Frontal cortex (tissue), 4 donors: ENCODE data around the gene PRSS22. TPM values are rescaled to one million over a fixed set of nuclear protein-coding genes. Genes with fewer than 3 reads are reported as not detected.
A peak's percentile ranks its signal among the peaks of the same experiment; 100 is the strongest.

Source experiments
- DNase-seq, 2 donors: peaks; one replicate each; pipeline ENCODE4 v3.0.0; 2012; ENCODE audit warnings: low spot score in 2 of 2
- FAIRE-seq: peaks from 2 replicates; lab custom pipeline; 2012; peaks lifted over from hg19 to GRCh38; lab: Jason Lieb, UNC
- total RNA-seq: library from RNA; depleted of rRNA; stranded (reverse); fragments of >200 nt; gene quantifications from one replicate; pipeline ENCODE4 v1.2.3, GENCODE V29; 2014
- donor health status: control.
- donor health status: control.
- donor health status: control.

Gene PRSS22
- total RNA-seq, 1 donor from 2014 or later, result not detected

GRCh38 chr16:2853531-2854073, 4.4 kb downstream of the PRSS22 start:
- DNase-seq (no peak), FAIRE-seq (no peak)

DNA sequence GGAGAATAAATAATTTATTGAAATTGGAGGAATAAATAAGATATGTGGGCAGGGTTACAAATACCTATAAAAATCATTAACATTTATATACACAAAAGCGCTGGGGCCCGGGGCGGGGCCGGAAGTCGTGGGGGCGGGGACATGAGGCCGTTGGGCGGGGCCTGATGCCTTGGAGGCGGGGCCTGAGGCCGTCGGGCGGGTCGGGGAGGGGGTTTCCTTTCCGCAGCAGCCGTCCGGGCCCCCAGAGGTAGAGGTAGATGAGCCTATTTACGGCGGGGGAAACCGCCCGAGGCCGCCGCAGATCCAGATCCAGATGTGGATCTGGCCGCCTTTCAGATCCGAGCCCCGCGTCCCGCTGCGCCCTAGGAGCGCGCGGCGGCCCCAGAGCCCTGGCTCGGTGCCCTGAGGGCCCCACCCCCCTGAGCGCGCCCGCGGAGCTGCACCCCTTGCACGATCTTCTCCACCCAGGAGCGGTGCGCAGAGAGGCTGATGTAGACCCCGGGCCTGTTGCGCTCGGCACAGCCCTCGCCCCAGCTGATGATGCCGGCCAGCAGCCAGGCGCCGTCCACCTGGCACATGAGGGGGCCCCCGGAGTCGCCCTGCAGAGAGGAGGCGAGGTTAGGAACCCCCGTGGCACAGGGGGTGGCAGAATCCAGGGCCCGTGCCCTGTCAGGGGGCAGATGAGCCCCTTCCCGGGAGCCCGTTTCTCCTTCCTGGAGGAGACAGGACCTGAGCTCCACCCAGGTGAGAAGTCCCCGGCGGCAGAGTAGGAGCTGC, 5.1 kb downstream of the PRSS22 start:
- no peak for DNase-seq
- FAIRE-seq, result no peak

- FAIRE-seq (no peak), DNase-seq (no peak)
Observed at GRCh38 chr16:2852003-2852730, 5.8 kb downstream of the PRSS22 start.

DNA sequence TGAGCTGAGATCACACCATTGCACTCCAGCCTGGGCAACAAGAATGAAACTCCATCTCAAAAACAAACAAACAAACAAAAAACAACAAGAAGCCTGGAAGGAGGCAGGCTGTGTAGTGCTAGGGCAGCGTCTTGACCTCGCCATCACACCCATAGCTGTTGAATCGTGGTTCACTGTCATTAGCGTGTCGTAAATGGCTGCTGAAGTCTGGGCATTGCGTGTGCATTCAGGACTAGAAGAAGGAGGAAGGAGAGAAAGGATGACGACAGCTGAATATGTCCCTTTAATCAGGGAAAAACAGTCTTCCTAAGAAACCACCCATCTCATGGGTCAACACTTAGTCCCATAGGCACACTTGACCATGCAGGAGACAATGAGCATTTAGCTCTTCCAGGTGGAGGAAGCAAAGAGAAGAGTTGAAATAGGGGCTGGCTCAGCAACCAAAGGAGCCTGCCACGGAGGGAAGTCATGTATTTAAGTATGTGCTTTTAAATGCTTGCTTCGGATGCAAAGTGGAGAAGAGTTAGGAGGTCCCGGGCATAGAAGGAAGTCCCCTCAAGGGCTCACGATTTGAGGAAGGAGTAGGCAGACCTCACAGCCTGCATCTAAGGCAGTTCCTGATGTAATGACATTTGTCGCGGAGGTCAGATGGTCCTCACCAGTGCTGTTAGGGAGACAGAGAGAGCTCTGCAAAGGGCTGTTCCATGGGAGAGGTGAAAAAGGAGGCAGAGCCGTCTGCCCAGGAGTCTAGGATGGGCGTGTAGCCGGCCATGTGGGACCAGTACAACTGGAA, 8.8 kb downstream of the PRSS22 start:
- FAIRE-seq, result no peak
- DNase-seq, result no peak

GRCh38 chr16:2846511-2847310, 11.3 kb downstream of the PRSS22 start:
- FAIRE-seq (no peak), DNase-seq (no peak)

GRCh38 chr16:2845116-2845515, 12.9 kb downstream of the PRSS22 start:
- DNase-seq (no peak), FAIRE-seq (no peak)

- DNase-seq (no peak), FAIRE-seq (no peak)
Observed at GRCh38 chr16:2843526-2843925, 14.4 kb downstream of the PRSS22 start.

DNA sequence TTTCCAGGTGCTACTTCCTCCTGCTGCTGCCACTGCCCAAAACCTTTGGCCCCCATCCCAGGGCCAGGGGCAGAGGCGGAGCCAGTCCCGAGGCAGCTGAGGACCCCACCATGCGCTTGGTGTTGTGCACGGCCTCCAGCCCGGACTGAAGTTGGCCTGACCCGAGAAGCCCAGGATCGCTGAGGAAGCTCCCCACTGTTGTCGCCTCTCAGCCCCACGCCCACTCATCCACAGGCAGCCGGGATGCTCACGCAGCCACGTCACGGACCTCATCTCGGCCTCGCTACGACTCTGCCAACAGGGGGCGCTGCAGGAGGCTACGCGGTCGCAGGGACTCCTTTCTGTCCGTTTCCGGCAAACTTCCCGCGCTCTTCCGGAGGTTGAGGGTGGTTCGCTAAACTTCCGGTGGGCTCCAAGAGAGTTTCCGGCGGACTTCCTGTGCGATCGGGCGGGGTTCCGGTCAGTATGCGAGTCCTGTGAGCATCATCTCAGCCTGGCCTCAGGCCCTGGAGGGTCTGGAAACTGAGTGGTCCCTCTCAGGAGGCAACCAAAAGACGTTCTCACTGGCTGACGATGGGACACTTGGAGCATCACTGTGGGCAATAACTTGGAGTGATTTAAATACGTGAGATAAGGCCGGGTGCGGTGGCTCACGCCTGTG, 15.5 kb downstream of the PRSS22 start:
- FAIRE-seq (no peak), DNase-seq (no peak)

DNA sequence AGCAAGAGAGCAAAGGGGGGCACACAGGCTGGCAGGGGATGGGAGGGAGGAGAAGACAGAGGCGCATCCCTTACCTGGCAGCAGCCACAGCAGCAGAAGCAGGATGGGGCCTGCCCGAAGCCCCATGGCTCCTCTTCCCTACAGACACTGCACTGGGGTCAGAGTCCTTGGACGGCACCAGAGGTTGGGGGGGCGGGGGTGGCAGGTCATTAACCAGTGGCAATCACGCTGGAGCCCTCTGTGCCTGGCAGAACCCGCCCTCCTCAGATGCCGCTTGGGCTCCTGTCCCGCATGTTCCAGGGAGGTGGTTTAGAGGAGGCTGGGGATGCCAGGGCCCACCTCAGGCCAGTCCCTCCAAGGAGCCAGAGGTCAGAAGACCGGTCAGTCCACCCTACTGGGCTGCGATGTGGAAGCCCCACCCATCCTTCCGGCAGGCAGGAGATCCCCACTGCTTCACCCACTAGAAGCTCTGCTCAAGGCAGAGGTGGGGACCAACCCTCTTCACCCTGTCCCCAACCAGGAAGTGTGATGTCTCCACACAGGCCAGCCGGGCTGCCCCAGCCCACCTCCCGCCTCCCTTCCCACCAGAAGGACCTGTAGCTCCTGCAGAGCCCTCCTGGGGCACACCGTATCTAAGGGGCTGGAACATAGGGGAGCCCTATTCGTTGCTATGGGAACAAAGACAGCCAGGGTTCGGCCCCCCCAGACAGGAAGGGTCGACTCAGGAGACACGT, 16.2 kb downstream of the PRSS22 start:
- FAIRE-seq (no peak), DNase-seq (no peak)

DNA sequence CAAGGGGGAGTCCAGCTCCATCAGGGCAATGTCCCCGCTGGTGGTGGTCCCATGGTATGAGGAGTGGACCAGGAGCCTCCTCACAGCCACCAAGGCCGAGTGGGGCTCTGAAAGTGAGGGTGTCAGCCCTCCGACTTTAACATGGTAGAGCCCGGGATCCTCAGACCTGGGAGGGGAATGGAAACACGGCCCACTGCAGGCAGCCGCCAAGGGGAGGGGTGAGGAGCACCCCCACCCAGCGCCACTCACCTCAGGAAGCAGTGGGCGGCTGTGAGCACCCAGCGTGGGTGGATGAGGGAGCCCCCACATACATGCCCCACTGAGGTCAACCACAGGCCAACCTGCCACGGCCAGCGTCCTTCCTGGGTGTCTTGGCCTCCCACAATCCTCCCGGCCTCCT, 17.1 kb downstream of the PRSS22 start:
- FAIRE-seq, result no peak

GRCh38 chr16:2839650-2840450, 18.1 kb downstream of the PRSS22 start:
- DNase-seq (no peak), FAIRE-seq (no peak)

More for the DNA sequence above, 17.1 kb downstream of the PRSS22 start:
- no peak for DNase-seq

- FAIRE-seq, result no peak
- peak; percentile 70 to 89 for DNase-seq
Observed at GRCh38 chr16:2838928-2839327, 19.0 kb downstream of the PRSS22 start.

DNA sequence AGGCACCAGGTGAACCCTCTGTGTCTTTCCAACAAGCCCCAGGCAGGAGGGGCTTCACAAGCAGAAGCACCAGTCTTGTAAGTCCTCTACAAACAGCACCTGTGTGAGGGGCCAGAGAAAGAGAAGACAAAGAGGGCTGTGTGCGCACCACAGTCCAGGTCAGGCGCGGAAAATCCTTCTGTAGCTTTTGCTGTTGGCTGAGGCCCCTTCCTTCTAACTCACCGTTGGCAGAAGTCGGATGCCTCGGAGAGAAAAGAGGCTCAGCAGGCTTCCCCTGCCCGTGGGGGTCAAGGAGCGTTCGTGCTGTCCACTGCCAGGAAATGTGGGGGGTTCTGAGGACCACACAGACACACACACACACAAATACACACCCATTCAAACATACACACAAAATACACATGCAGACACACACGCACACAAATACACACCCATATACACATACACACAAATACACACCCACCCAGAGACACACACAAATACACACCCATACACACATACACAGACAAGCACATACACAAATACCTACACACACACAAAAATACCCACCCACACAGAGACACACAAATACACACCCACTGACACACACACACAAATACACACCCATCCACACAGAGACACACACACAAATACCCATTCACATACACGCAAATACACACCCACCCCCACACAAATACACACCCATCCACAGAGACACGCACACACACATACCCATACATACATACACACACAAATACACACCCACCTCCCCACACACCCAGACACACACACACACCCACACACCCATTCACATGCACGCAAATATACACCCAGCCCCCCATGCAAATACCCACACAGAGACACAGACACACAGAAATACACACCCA, 21.1 kb downstream of the PRSS22 start:
- no peak for DNase-seq
- FAIRE-seq, result no peak

DNA sequence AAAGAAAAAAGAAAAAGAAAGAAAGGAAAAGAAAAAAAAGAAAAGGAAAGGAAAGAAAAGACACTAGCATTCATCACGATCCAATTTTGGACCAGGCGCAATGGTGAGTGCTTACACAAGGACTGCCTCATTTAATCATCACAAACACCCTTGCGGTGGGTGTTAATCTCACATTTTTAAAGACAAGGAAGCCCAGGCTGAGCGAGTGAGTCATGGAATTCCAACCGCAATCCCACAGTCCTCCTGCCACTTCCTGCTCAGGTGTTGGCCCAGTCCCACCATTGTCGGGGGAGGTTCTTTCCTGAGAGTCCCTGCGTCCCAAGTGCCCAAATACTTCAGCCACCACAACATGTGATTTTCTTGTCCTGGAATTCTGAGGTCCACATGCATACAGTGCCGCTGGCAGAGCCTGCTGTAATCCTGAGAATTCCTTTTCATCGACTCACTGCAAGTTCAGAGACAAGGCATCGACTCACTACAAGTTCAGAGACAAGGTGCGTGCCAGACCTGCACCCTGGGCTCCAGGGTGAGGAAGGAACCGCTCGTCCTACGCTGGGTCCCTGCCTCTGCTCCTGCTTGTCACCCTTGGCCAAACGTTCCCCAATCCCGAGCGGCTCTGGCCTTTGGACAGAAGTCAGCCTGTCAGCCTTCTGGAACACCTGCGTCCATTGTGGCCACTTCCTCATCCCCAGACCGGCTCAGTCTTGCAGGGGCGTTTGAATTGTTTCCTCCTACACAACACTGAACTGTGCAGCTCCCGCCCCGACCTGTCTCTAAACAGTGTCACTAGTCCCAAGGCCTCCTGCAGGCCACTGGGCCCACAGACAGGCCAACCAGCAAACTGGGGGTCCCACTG, 22.1 kb downstream of the PRSS22 start:
- DNase-seq, result no peak
- FAIRE-seq, result no peak

DNA sequence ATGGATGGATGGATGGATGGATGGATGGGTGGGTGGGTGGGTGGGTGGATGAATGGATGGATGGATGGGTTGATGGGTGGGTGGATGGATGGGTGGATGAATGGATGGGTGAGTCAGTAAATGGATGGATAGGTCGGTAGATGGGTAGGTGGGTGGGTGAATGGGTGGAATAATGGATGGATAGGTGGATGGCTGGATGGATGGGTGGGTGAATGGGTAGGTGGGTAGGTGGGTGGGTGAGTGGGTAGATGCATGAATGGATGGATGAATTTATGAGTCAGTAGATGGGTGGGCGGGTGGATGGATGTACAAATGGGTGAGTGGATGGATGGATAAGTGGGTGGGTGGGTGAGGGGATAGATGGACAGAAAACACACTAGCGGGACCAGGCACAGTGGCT, 23.0 kb downstream of the PRSS22 start:
- DNase-seq, result no peak
- FAIRE-seq, result no peak

DNA sequence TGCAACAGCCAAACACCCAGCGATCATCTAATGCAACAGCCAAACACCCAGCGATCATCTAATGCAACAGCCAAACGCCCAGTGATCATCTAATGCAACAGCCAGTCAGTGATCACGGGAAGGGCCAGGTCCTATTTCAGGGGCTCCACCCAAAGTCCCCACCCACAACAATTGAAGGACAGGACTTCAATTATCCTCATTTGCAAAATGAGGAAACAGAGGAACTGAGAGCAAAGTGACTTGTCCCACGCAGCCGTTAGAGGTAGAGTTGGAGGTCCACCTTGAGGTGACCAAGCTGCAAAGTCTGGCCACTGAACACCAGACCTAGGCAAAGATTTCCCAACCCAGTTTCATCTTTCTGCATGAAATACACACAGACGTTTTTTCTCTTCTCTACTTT, 24.2 kb downstream of the PRSS22 start:
- no peak for FAIRE-seq
- DNase-seq, result no peak
